Ishikawa (cell line): ENCODE measurements around the gene SKI.

Experiments used
- CEBPB ChIP-seq: IDR thresholded peaks from 2 replicates; pipeline ENCODE4 v1.6.1; 2012
- CREB1 ChIP-seq: IDR thresholded peaks from 2 replicates; pipeline ENCODE4 v1.6.1; 2012; ENCODE audit warnings: low read depth
- EGR1 ChIP-seq: IDR thresholded peaks from 2 replicates; pipeline ENCODE4 v1.6.1; 2012
- EP300 ChIP-seq: IDR thresholded peaks from 2 replicates; pipeline ENCODE4 v1.6.1; 2012; ENCODE audit warnings: borderline replicate concordance
- FOXM1 ChIP-seq: IDR thresholded peaks from 2 replicates; pipeline ENCODE4 v1.6.1; 2012; ENCODE audit warnings: low read depth, borderline replicate concordance
- MAX ChIP-seq: IDR thresholded peaks from 2 replicates; pipeline ENCODE4 v1.6.1; 2012
- NFIC ChIP-seq: IDR thresholded peaks from 2 replicates; pipeline ENCODE4 v1.6.1; 2012
- RAD21 ChIP-seq: IDR thresholded peaks from 2 replicates; pipeline ENCODE4 v1.6.1; 2012; ENCODE audit warnings: low read depth
- REST ChIP-seq: IDR thresholded peaks from 2 replicates; pipeline ENCODE4 v1.6.1; 2012; ENCODE audit warnings: low read depth, mild to moderate bottlenecking
- TAF1 ChIP-seq: IDR thresholded peaks from 2 replicates; pipeline ENCODE4 v1.6.1; 2012; ENCODE audit warnings: low read depth, mild to moderate bottlenecking
- TCF12 ChIP-seq: IDR thresholded peaks from 2 replicates; pipeline ENCODE4 v1.6.1; 2012; ENCODE audit warnings: low read depth
- TEAD4 ChIP-seq: IDR thresholded peaks from 2 replicates; pipeline ENCODE4 v1.6.1; 2012
- USF1 ChIP-seq: IDR thresholded peaks from 2 replicates; pipeline ENCODE4 v1.6.1; 2012
- YY1 ChIP-seq: IDR thresholded peaks from 2 replicates; pipeline ENCODE4 v1.6.1; 2012; ENCODE audit warnings: low read depth
- ZBTB7A ChIP-seq: IDR thresholded peaks from 2 replicates; pipeline ENCODE4 v1.6.1; 2012; ENCODE audit warnings: low read depth

The SKI gene

GRCh38 chr1:2282556-2283270 lies 54.6 kb downstream of the SKI start:
- TF ChIP-seq TEAD4 (no peak), YY1 (no peak), RAD21 (no peak), MAX (no peak), TCF12 (no peak), CREB1 (no peak), CEBPB (no peak), FOXM1 (no peak), TAF1 (no peak), EP300 (no peak), USF1 (no peak), EGR1 (no peak), REST (no peak), ZBTB7A (no peak), NFIC (no peak)

GRCh38 chr1:2283371-2283990 lies 55.4 kb downstream of the SKI start:
- no peak for TF ChIP-seq MAX
- TF ChIP-seq TCF12 = no peak
- no peak for TF ChIP-seq ZBTB7A
- no peak for TF ChIP-seq EGR1
- TF ChIP-seq TAF1 = no peak
- TF ChIP-seq EP300 = no peak
- TF ChIP-seq CREB1 = no peak
- TF ChIP-seq TEAD4 = no peak
- no peak for TF ChIP-seq FOXM1
- TF ChIP-seq CEBPB = no peak
- TF ChIP-seq YY1 = no peak

GRCh38 chr1:2283991-2284895 lies 56.1 kb downstream of the SKI start:
- TF ChIP-seq TAF1 (no peak), USF1 (no peak), EGR1 (no peak), CEBPB (no peak), RAD21 (no peak), ZBTB7A (no peak), REST (no peak), MAX (no peak), NFIC (no peak), CREB1 (no peak), TCF12 (no peak), TEAD4 (no peak), EP300 (no peak), FOXM1 (no peak)

- TF ChIP-seq RAD21 = no peak
- no peak for TF ChIP-seq TCF12
- no peak for TF ChIP-seq EGR1
- no peak for TF ChIP-seq FOXM1
- TF ChIP-seq USF1 = no peak
- TF ChIP-seq EP300 = no peak
- TF ChIP-seq ZBTB7A = no peak
- TF ChIP-seq YY1 = no peak
- TF ChIP-seq NFIC = no peak
- no peak for TF ChIP-seq TAF1
- TF ChIP-seq CEBPB = no peak
- no peak for TF ChIP-seq TEAD4
- no peak for TF ChIP-seq CREB1
- no peak for TF ChIP-seq REST
- no peak for TF ChIP-seq MAX
Measured at GRCh38 chr1:2284932-2285331, 56.8 kb downstream of the SKI start.
